Upper lobe of left lung (tissue), 4 donors: ENCODE measurements around the gene ARFIP1.

Experiments
- CTCF ChIP-seq, 6 experiments: fragments of 450-650 bp in 4 of 6; fragments of 200-600 bp in 2 of 6; sonication (generic) in 2 of 6; IDR thresholded peaks; one replicate each; pipeline ENCODE4 v1.5.1; 2016 to 2019; ENCODE audit warnings: antibody characterized with exemption in 6 of 6
- EP300 ChIP-seq, 4 donors: sonication (generic); formaldehyde crosslinking; IDR thresholded peaks; one replicate each; pipeline ENCODE4 v1.5.1; 2017; ENCODE audit warnings: antibody characterized with exemption in 4 of 4, control low read depth in 2 of 4
- POLR2A ChIP-seq, 4 donors: fragments of 450-650 bp; IDR thresholded peaks; one replicate each; pipeline ENCODE4 v1.5.1; 2016 to 2017; ENCODE audit warnings: antibody characterized with exemption in 4 of 4, mild to moderate bottlenecking in 2 of 4

- TF ChIP-seq CTCF (IDR thresholded peaks at IDR 0.05) (no peak), POLR2A (IDR thresholded peaks at IDR 0.05) (no peak), EP300 (IDR thresholded peaks at IDR 0.05) (no peak)
These were observed 150.1 kb downstream of the ARFIP1 start for GRCh38 chr4:152929888-152930287.
